Measurements from ENCODE around the gene DDIT4. TPM values are rescaled to one million over a fixed set of nuclear protein-coding genes. Genes with fewer than 3 reads are reported as not detected.
"Not testable (repeated sequence)": the region's sequence is repeated elsewhere in the genome, so short reads cannot be mapped to it uniquely, and the experiment has no call there.

The DDIT4 gene
- total RNA-seq, 1 donor from 2014 or later, result 161 TPM

- no peaks in the 10 kb centered on the region for H3K36me3 ChIP-seq
- no peaks in the 10 kb centered on the region for H3K27me3 ChIP-seq (ENCODE audit: low read depth)
- DNase-seq (no peak), ATAC-seq (no peak)
- H3K4me1 ChIP-seq, result peaks cover 25% of the 10 kb centered on the region
- no peaks in the 10 kb centered on the region for H3K9me3 ChIP-seq
- no peak overlapping the region for H3K4me3 ChIP-seq
- TF ChIP-seq CTCF (IDR thresholded peaks at IDR 0.05), result no peak
- no peak overlapping the region for H3K27ac ChIP-seq
- intact Hi-C loops (cut with DNase I), result no loop called here
Measured at GRCh38 chr10:72267819-72268399, 5.8 kb upstream of the DDIT4 start.

GRCh38 chr10:72268475-72269200, 5.1 kb upstream of the DDIT4 start:
- intact Hi-C loops (cut with DNase I); H3K4me3 ChIP-seq; H3K27ac ChIP-seq; ATAC-seq; H3K36me3 ChIP-seq; DNase-seq; H3K27me3 ChIP-seq (ENCODE audit: low read depth); H3K9me3 ChIP-seq: not testable (repeated sequence)
- H3K4me1 ChIP-seq, result peaks cover 17% of the 10 kb centered on the region

- Histone ChIP-seq H3K9me3 (no peaks in the 10 kb centered on the region), H3K27ac (no peak overlapping the region), H3K36me3 (peaks cover 14% of the 10 kb centered on the region), H3K27me3 (ENCODE audit: low read depth) (no peaks in the 10 kb centered on the region), H3K4me3 (no peak overlapping the region), H3K4me1 (peaks cover 24% of the 10 kb centered on the region)
- no peak for TF ChIP-seq CTCF (IDR thresholded peaks at IDR 0.05)
- no peak for ATAC-seq
- intact Hi-C loops (cut with DNase I), result no loop called here
- DNase-seq, result no peak
Measured at GRCh38 chr10:72270607-72271281, 3.0 kb upstream of the DDIT4 start.

- Histone ChIP-seq H3K4me1 (peaks cover 35% of the 10 kb centered on the region), H3K27me3 (ENCODE audit: low read depth) (no peaks in the 10 kb centered on the region), H3K27ac (peak overlapping the region; percentile 97), H3K36me3 (peaks cover 23% of the 10 kb centered on the region), H3K9me3 (no peaks in the 10 kb centered on the region), H3K4me3 (peak overlapping the region; percentile 86)
- no peak for TF ChIP-seq CTCF (IDR thresholded peaks at IDR 0.05)
- ATAC-seq (peak; percentile 77 to 80), DNase-seq (peak; percentile 92)
- intact Hi-C loops (cut with DNase I), result no loop called here
Measured at GRCh38 chr10:72272689-72273409, 875 bp upstream of the DDIT4 start.

GRCh38 chr10:72274213-72274729, 547 bp downstream of the DDIT4 start:
- Histone ChIP-seq H3K27ac (peak overlapping the region; percentile 97), H3K4me3 (peak overlapping the region; percentile 86), H3K4me1 (peaks cover 35% of the 10 kb centered on the region), H3K36me3 (peaks cover 23% of the 10 kb centered on the region), H3K27me3 (ENCODE audit: low read depth) (no peaks in the 10 kb centered on the region), H3K9me3 (no peaks in the 10 kb centered on the region)
- peak; percentile 52 for DNase-seq
- intact Hi-C loops (cut with DNase I), result no loop called here
- peak; percentile 1 to 8 for ATAC-seq
- TF ChIP-seq CTCF (IDR thresholded peaks at IDR 0.05), result no peak

All from lower lobe of right lung (tissue), 2 donors.